HepG2 (cell line): Measurements from ENCODE around the gene DIPK1A. TPM values are rescaled to one million over a fixed set of nuclear protein-coding genes. Genes with fewer than 3 reads are reported as not detected.
A peak's percentile ranks its signal among the peaks of the same experiment; 100 is the strongest.

Source experiments
- CENPX ChIP-seq: sonication (generic); formaldehyde crosslinking; IDR thresholded peaks from 2 replicates; pipeline ENCODE4 v1.9.0; 2021; ENCODE audit warnings: mild to moderate bottlenecking, missing genetic modification reagents, moderate library complexity
- GABPB1 ChIP-seq: IDR thresholded peaks from 2 replicates; pipeline ENCODE4 v1.6.1; 2016; ENCODE audit warnings: mild to moderate bottlenecking, missing genetic modification reagents, moderate library complexity, missing compliant biosample characterization
- HDAC2 ChIP-seq: sonication (generic); formaldehyde crosslinking; IDR thresholded peaks from 2 replicates; pipeline ENCODE4 v1.4.0; 2020; ENCODE audit warnings: missing genetic modification reagents
- HINFP ChIP-seq: sonication (generic); formaldehyde crosslinking; IDR thresholded peaks from 2 replicates; pipeline ENCODE4 v1.4.0; 2020; ENCODE audit warnings: low read depth, mild to moderate bottlenecking, missing genetic modification reagents
- HOMEZ ChIP-seq: IDR thresholded peaks from 2 replicates; pipeline ENCODE4 v1.6.1; 2016; ENCODE audit warnings: low read depth
- HOXA5 ChIP-seq: sonication (generic); formaldehyde crosslinking; IDR thresholded peaks from 2 replicates; pipeline ENCODE4 v1.4.0; 2020; ENCODE audit warnings: missing genetic modification reagents
- IRX3 ChIP-seq: sonication (generic); formaldehyde crosslinking; IDR thresholded peaks from 2 replicates; pipeline ENCODE4 v1.8.1; 2023; ENCODE audit warnings: mild to moderate bottlenecking, low read depth, missing genetic modification reagents, borderline replicate concordance
- KLF16 ChIP-seq, 2 experiments: sonication (generic) in 1 of 2; formaldehyde crosslinking in 1 of 2; IDR thresholded peaks; 2 replicates each; pipeline versions ENCODE4 v1.6.1 to v1.8.0; 2016 to 2023; ENCODE audit warnings: missing genetic modification reagents in 2 of 2, missing compliant biosample characterization in 1 of 2
- LCORL ChIP-seq, 2 experiments: fragments of 450-650 bp in 1 of 2; sonication (generic) in 1 of 2; formaldehyde crosslinking in 1 of 2; IDR thresholded peaks; 2 replicates each; pipeline versions ENCODE4 v1.5.0 to v1.6.1; 2017 to 2020; ENCODE audit warnings: antibody characterized with exemption in 1 of 2, missing genetic modification reagents in 1 of 2
- MED1 ChIP-seq: sonication (generic); formaldehyde crosslinking; IDR thresholded peaks from 2 replicates; pipeline ENCODE4 v1.4.0; 2020; ENCODE audit warnings: missing genetic modification reagents
- MEIS1 ChIP-seq: sonication (generic); formaldehyde crosslinking; IDR thresholded peaks from 2 replicates; pipeline ENCODE4 v1.9.0; 2021; ENCODE audit warnings: mild to moderate bottlenecking, missing genetic modification reagents, moderate library complexity, borderline replicate concordance
- PPARG ChIP-seq: conservative IDR thresholded peaks from 2 replicates; pipeline ENCODE4 v1.6.1; 2016; ENCODE audit warnings: missing biosample characterization, missing genetic modification reagents
- SOX13 ChIP-seq, 3 experiments: fragments of 450-650 bp in 1 of 3; sonication (generic) in 1 of 3; formaldehyde crosslinking in 1 of 3; IDR thresholded peaks in 2 of 3; conservative IDR thresholded peaks in 1 of 3; 2 replicates each; pipeline versions ENCODE4 v1.5.0 to v1.6.1; 2016 to 2020; ENCODE audit warnings: antibody characterized with exemption in 1 of 3, mild to moderate bottlenecking in 1 of 3, missing compliant biosample characterization in 1 of 3, missing genetic modification reagents in 1 of 3, moderate library complexity in 1 of 3
- SPEN ChIP-seq: sonication (generic); formaldehyde crosslinking; IDR thresholded peaks from 2 replicates; pipeline ENCODE4 v1.5.1; 2020; ENCODE audit warnings: low read depth, mild to moderate bottlenecking, missing genetic modification reagents
- TRIM24 ChIP-seq: sonication (generic); formaldehyde crosslinking; IDR thresholded peaks from 2 replicates; pipeline ENCODE4 v1.8.0; 2022; ENCODE audit warnings: mild to moderate bottlenecking, missing genetic modification reagents
- ZNF264 ChIP-seq: sonication (generic); formaldehyde crosslinking; IDR thresholded peaks from 2 replicates; pipeline ENCODE4 v1.4.0; 2020; ENCODE audit warnings: missing genetic modification reagents
- ZNF564 ChIP-seq: sonication (generic); formaldehyde crosslinking; IDR thresholded peaks from 2 replicates; pipeline ENCODE4 v1.8.1; 2023; ENCODE audit warnings: mild to moderate bottlenecking, missing genetic modification reagents
- ZNF766 ChIP-seq: sonication (generic); formaldehyde crosslinking; IDR thresholded peaks from 2 replicates; pipeline ENCODE4 v1.5.0; 2020; ENCODE audit warnings: missing genetic modification reagents, borderline replicate concordance
- ZNF782 ChIP-seq: sonication (generic); formaldehyde crosslinking; IDR thresholded peaks from 2 replicates; pipeline ENCODE4 v1.4.0; 2020; ENCODE audit warnings: missing genetic modification reagents, mild to moderate bottlenecking, borderline replicate concordance
- ZNF792 ChIP-seq: IDR thresholded peaks from 2 replicates; pipeline ENCODE4 v1.6.1; 2016
- polyA plus RNA-seq, 8 experiments: library from polyadenylated mRNA; depleted of rRNA in 3 of 8; stranded (reverse) in 7 of 8; unstranded in 1 of 8; fragments of >200 nt; fragmentation: Illumina TruSeq in 4 of 8; extraction: Trizol in 4 of 8; gene quantifications; 2 replicates each; pipeline versions ENCODE4 v1.2.1 to v1.2.3, GENCODE V29; 2011 to 2016; ENCODE audit warnings: low read depth in 4 of 8, missing spikeins in 1 of 8, mixed read lengths in 1 of 8; ENCODE audit not compliant: insufficient read depth in 1 of 8
- total RNA-seq, 5 experiments: library from RNA; depleted of rRNA; stranded (reverse); fragments of >200 nt; fragmentation: Illumina TruSeq; extraction: Trizol; gene quantifications; 2 replicates each; pipeline ENCODE4 v1.2.3, GENCODE V29; 2016; ENCODE audit warnings: low read depth in 1 of 5
- TF ChIP-seq, protein P1 (sequence below): IDR thresholded peaks from 2 replicates; pipeline ENCODE4 v1.6.1; 2016; ENCODE audit warnings: low read depth, borderline replicate concordance
- TF ChIP-seq, protein P2 (sequence below): sonication (generic); formaldehyde crosslinking; IDR thresholded peaks from 2 replicates; pipeline ENCODE4 v1.5.0; 2020; ENCODE audit warnings: missing genetic modification reagents, mild to moderate bottlenecking, borderline replicate concordance
- TF ChIP-seq, protein P3 (sequence below): sonication (generic); formaldehyde crosslinking; conservative IDR thresholded peaks from 2 replicates; pipeline ENCODE4 v1.8.0; 2022; ENCODE audit warnings: mild to moderate bottlenecking, moderate library complexity, missing genetic modification reagents

Gene DIPK1A
- total and polyA plus RNA-seq, 2 of the 13 experiments (the other 11 are each of a cell fraction or from before 2014, with no cell fraction given) = 8.4 TPM

DNA sequence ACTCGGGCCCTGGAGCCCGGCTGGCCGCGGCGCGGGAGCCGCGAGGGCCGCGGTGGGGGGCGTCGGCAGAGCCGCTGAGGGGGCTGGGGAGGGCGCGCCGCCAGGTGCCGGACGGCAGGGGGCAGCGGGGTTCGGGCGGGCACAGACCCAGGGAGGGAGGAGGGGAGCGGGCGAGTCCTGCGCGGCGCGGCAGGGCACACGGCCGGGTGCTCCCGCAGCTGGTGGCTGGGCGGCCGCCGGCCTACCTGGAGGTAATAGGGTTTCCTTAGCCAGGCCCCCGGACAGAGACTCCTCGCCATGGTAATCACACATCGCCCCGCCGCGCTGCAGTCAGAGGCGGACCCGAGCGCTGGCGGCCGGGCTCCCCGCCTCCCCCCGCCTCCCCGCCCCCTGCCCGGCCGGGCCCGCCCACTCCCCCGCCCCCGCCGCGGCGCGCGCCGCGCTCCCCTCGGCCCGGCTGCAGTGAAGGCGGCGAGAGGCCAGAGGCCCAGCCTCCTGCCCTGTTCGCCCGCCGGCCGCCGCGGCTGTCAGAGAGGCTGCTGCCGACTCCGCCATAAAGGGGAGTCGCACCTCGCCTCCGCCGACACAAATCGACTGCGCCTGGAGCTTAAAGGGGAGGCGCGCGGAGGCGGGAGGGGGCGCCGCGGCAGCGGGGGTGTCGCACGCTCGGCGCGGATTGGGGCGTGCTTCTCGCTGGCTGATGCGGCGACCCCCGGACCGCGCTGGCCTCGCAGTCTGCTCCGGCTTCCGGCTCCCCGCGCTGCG is at the start of gene DIPK1A (continued):
- TF ChIP-seq SPEN (CRISPR knock-in tag) = peak; percentile 71
- TF ChIP-seq MED1 (CRISPR knock-in tag) = peak; percentile 46; the same call in 1 of the 2 replicates
- TF ChIP-seq ZNF782 = 0 out of 2 replicates have a peak, but pooled peaks have one; percentile 48
- TF ChIP-seq HDAC2 (CRISPR knock-in tag) = no peak
- 0 out of 2 replicates have a peak, but pooled peaks have one; percentile 34 for TF ChIP-seq ZNF564 (CRISPR knock-in tag)
- TF ChIP-seq SOX13 (IDR thresholded peaks at IDR 0.05) = no peak
- no peak for TF ChIP-seq SOX13 (CRISPR knock-in tag; conservative IDR thresholded peaks at IDR 0.05 in 1 of 2, IDR thresholded peaks at IDR 0.05 in 1 of 2)
- TF ChIP-seq KLF16 (CRISPR knock-in tag; IDR thresholded peaks at IDR 0.05) = peak in 1 of 2 experiments; percentile 48; a peak in 1 of 4 replicates
- TF ChIP-seq CENPX = no peak
- peak; percentile 70 for TF ChIP-seq GABPB1 (CRISPR knock-in tag)
- peak; percentile 80; the same call in 1 of the 2 replicates for TF ChIP-seq IRX3 (CRISPR knock-in tag)
- TF ChIP-seq, protein P1, sequence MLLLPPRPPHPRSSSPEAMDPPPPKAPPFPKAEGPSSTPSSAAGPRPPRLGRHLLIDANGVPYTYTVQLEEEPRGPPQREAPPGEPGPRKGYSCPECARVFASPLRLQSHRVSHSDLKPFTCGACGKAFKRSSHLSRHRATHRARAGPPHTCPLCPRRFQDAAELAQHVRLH = peak; percentile 34; the same call in 1 of the 2 replicates
- no peak for TF ChIP-seq LCORL (IDR thresholded peaks at IDR 0.05)
- peak; percentile 33 for TF ChIP-seq LCORL (CRISPR knock-in tag; IDR thresholded peaks at IDR 0.05)
- TF ChIP-seq HOMEZ (CRISPR knock-in tag) = no peak
- no peak for TF ChIP-seq ZNF792 (CRISPR knock-in tag)
- 0 out of 2 replicates have a peak, but pooled peaks have one; percentile 24 for TF ChIP-seq MEIS1 (CRISPR knock-in tag)
- no peak; the same call in 1 of the 2 replicates for TF ChIP-seq HOXA5 (CRISPR knock-in tag)
- no peak for TF ChIP-seq TRIM24 (CRISPR knock-in tag)
- TF ChIP-seq ZNF264 (CRISPR knock-in tag) = no peak
- TF ChIP-seq, protein P2, sequence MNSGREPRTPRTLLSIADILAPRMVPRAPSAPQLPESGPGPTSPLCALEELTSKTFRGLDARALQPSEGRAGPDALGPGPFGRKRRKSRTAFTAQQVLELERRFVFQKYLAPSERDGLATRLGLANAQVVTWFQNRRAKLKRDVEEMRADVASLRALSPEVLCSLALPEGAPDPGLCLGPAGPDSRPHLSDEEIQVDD (CRISPR knock-in tag) = peak; percentile 62; the same call in 1 of the 2 replicates
- TF ChIP-seq ZNF766 (CRISPR knock-in tag) = peak; percentile 68; the same call in 1 of the 2 replicates
- TF ChIP-seq, protein P3, sequence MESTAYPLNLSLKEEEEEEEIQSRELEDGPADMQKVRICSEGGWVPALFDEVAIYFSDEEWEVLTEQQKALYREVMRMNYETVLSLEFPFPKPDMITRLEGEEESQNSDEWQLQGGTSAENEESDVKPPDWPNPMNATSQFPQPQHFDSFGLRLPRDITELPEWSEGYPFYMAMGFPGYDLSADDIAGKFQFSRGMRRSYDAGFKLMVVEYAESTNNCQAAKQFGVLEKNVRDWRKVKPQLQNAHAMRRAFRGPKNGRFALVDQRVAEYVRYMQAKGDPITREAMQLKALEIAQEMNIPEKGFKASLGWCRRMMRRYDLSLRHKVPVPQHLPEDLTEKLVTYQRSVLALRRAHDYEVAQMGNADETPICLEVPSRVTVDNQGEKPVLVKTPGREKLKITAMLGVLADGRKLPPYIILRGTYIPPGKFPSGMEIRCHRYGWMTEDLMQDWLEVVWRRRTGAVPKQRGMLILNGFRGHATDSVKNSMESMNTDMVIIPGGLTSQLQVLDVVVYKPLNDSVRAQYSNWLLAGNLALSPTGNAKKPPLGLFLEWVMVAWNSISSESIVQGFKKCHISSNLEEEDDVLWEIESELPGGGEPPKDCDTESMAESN (CRISPR knock-in tag) = peak; percentile 72
- peak; percentile 59; the same call in 1 of the 2 replicates for TF ChIP-seq HINFP
- TF ChIP-seq PPARG (CRISPR knock-in tag) = no peak
